ENCODE data around the gene IL17RB.

DNA sequence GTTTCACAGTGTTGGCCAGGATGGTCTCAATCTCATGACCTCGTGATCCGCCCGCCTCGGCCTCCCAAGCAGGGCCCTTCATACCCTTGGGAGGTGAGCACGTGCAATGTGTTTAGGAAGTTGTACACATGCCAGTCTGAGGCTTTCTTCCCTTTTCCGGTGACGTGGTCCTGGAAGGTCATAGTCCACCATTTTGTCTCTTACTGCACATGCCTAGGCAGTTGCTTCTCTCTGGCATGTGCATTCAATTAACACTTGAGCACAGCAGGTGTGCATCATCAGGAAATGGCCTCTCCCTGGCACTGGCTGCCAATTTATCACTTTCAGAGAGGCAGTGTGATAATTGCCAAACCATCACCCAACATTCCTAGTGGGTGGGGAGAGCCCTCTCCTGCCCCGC is 67.0 kb downstream of the IL17RB start:
- no peak for TF ChIP-seq POLR2AphosphoS5 (IDR thresholded peaks at IDR 0.05; ENCODE audit: low read depth, low read length)
- no peak for TF ChIP-seq POLR2A (IDR thresholded peaks at IDR 0.05; ENCODE audit: low read depth, low read length)
- TF ChIP-seq PAX5 (IDR thresholded peaks at IDR 0.05; ENCODE audit: insufficient read depth, low read length, severe bottlenecking) = no peak
- no peak for TF ChIP-seq TAF1 (IDR thresholded peaks at IDR 0.05; ENCODE audit: low read depth, low read length)
- no peak for TF ChIP-seq SPI1 (IDR thresholded peaks at IDR 0.05; ENCODE audit: low read depth, low read length)
